Liver (tissue), 4 donors: Measurements from ENCODE around the gene MAGOHB. TPM values are rescaled to one million over a fixed set of nuclear protein-coding genes. Genes with fewer than 3 reads are reported as not detected.

Experiments used
- polyA plus RNA-seq, 2 donors: library from polyadenylated mRNA; stranded (reverse) in 1 of 2; unstranded in 1 of 2; fragments of 200-250 nt in 1 of 2; fragments of >200 nt in 1 of 2; fragmentation: Nextera tagmentation in 1 of 2; extraction: Ambion mirVana in 1 of 2; gene quantifications; one replicate each; pipeline versions ENCODE4 v1.2.1 to v1.2.3, GENCODE V29; 2013 to 2015
- total RNA-seq, 2 donors: library from RNA; depleted of rRNA; stranded (reverse); fragments of >200 nt; gene quantifications; one replicate each; pipeline ENCODE4 v1.2.3, GENCODE V29; 2014
- donor health status: healthy.
- donor health status: healthy.
- donor health status: healthy.

MAGOHB gene
- total and polyA plus RNA-seq, 4 donors, result 7.6 to 20.7 (median 8.9) TPM

Other genes starting within 250 kb of the MAGOHB start
- 1 to 10 TPM in 1 of 2 donors, under 1 TPM in 1; 0.98 to 4.0 TPM for gene KLRK1, start 223.6 kb downstream of the MAGOHB start, total RNA-seq
- 1 to 10 TPM; 1.1 to 1.6 TPM for gene KLRK1, start 223.6 kb downstream of the MAGOHB start, polyA plus RNA-seq
- gene KLRC4, start 203.9 kb downstream of the MAGOHB start, total RNA-seq, result 1 to 10 TPM in 1 of 2 donors, under 1 TPM in 1; 0.42 to 1.3 TPM
- gene KLRC4, start 203.9 kb downstream of the MAGOHB start, polyA plus RNA-seq, result under 1 TPM; 0.17 to 0.22 TPM
- gene KLRC3, start 193.0 kb downstream of the MAGOHB start, total RNA-seq, result under 1 TPM; 0.14 to 0.50 TPM
- gene KLRC3, start 193.0 kb downstream of the MAGOHB start, polyA plus RNA-seq, result under 1 TPM in 1 of 2 donors, not detected in 1; 0.08 TPM
- 1 to 10 TPM in 1 of 2 donors, under 1 TPM in 1; 0.19 to 1.5 TPM for gene KLRC2, start 177.6 kb downstream of the MAGOHB start, total RNA-seq
- under 1 TPM; 0.13 to 0.38 TPM for gene KLRC2, start 177.6 kb downstream of the MAGOHB start, polyA plus RNA-seq
- 1 to 10 TPM; 1.0 to 1.5 TPM for gene KLRC1, start 160.2 kb downstream of the MAGOHB start, total RNA-seq
- gene KLRC1, start 160.2 kb downstream of the MAGOHB start, polyA plus RNA-seq, result 1 to 10 TPM in 1 of 2 donors, under 1 TPM in 1; 0.10 to 1.5 TPM
- under 1 TPM; 0.25 to 0.51 TPM for gene EIF2S3B, start 107.7 kb downstream of the MAGOHB start, total RNA-seq
- gene EIF2S3B, start 107.7 kb downstream of the MAGOHB start, polyA plus RNA-seq, result under 1 TPM in 1 of 2 donors, not detected in 1; 0.51 TPM
- gene STYK1, start 60.4 kb upstream of the MAGOHB start, total RNA-seq, result 1 to 10 TPM in 1 of 2 donors, under 1 TPM in 1; 0.08 to 1.3 TPM
- under 1 TPM in 1 of 2 donors, not detected in 1; 0.03 TPM for gene STYK1, start 60.4 kb upstream of the MAGOHB start, polyA plus RNA-seq
- 100 to 1,000 TPM in 1 of 2 donors, 1 to 10 TPM in 1; 9.2 to 116 TPM for gene YBX3, start 109.7 kb upstream of the MAGOHB start, total RNA-seq
- 10 to 100 TPM in 1 of 2 donors, 1 to 10 TPM in 1; 6.8 to 22.3 TPM for gene YBX3, start 109.7 kb upstream of the MAGOHB start, polyA plus RNA-seq
- gene TAS2R7, start 189.0 kb upstream of the MAGOHB start, total RNA-seq, result under 1 TPM in 1 of 2 donors, not detected in 1; 0.42 TPM
- gene TAS2R7, start 189.0 kb upstream of the MAGOHB start, polyA plus RNA-seq, result not detected
- gene TAS2R8, start 193.7 kb upstream of the MAGOHB start, total RNA-seq, result under 1 TPM in 1 of 2 donors, not detected in 1; 0.25 TPM
- not detected for gene TAS2R8, start 193.7 kb upstream of the MAGOHB start, polyA plus RNA-seq
- gene TAS2R9, start 196.6 kb upstream of the MAGOHB start, total RNA-seq, result under 1 TPM in 1 of 2 donors, not detected in 1; 0.33 TPM
- not detected for gene TAS2R9, start 196.6 kb upstream of the MAGOHB start, polyA plus RNA-seq
- gene TAS2R10, start 212.7 kb upstream of the MAGOHB start, total RNA-seq, result 1 to 10 TPM in 1 of 2 donors, under 1 TPM in 1; 0.14 to 3.0 TPM
- gene TAS2R10, start 212.7 kb upstream of the MAGOHB start, polyA plus RNA-seq, result under 1 TPM in 1 of 2 donors, not detected in 1; 0.40 TPM
- gene PRR4, start 235.9 kb upstream of the MAGOHB start, total RNA-seq, result 1 to 10 TPM in 1 of 2 donors, under 1 TPM in 1; 0.56 to 3.5 TPM
- 1 to 10 TPM in 1 of 2 donors, under 1 TPM in 1; 0.65 to 2.2 TPM for gene PRR4, start 235.9 kb upstream of the MAGOHB start, polyA plus RNA-seq